OCI-LY3 (cell line): ENCODE data around the gene RPS6KA2.

Experiments used
- EZH2phosphoT487 ChIP-seq: fragments of 200-600 bp; shearing (Covaris generic); IDR thresholded peaks from 2 replicates; pipeline ENCODE4 v1.6.1; 2018; ENCODE audit warnings: antibody characterized with exemption, mixed run types, low read depth
- TF ChIP-seq, protein P1 (sequence below): fragments of 200-600, 300-600 bp; sonication (generic); IDR thresholded peaks from 2 replicates; pipeline ENCODE4 v1.5.1; 2014; ENCODE audit warnings: antibody characterized with exemption, low read length, low read depth

DNA sequence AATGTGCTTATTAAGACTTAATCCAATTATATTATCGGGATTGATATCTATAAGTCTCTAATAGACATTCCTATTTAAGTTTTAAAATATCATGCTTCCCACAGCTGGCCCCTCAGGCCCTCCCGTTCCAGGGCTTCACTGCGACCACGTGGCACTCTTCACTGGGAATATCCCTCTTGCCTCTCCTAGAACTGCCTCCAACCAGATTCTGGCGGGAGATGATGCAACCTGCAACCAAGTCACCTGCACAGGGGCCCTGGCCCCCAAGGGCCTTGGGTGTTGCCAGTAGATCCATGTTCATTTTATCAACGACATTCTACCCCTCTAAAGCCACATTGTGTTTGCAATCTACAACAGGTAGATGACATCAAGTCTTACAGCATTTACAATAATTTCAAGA is 22.1 kb downstream of the RPS6KA2 start:
- TF ChIP-seq, protein P1, sequence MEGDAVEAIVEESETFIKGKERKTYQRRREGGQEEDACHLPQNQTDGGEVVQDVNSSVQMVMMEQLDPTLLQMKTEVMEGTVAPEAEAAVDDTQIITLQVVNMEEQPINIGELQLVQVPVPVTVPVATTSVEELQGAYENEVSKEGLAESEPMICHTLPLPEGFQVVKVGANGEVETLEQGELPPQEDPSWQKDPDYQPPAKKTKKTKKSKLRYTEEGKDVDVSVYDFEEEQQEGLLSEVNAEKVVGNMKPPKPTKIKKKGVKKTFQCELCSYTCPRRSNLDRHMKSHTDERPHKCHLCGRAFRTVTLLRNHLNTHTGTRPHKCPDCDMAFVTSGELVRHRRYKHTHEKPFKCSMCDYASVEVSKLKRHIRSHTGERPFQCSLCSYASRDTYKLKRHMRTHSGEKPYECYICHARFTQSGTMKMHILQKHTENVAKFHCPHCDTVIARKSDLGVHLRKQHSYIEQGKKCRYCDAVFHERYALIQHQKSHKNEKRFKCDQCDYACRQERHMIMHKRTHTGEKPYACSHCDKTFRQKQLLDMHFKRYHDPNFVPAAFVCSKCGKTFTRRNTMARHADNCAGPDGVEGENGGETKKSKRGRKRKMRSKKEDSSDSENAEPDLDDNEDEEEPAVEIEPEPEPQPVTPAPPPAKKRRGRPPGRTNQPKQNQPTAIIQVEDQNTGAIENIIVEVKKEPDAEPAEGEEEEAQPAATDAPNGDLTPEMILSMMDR, result no peak
- TF ChIP-seq EZH2phosphoT487, result no peak
